Measurements from ENCODE around the gene KLRC3. TPM values are rescaled to one million over a fixed set of nuclear protein-coding genes. Genes with fewer than 3 reads are reported as not detected.

KLRC3 gene
- total RNA-seq, 1 donor from 2014 or later, result not detected

- intact Hi-C loops (cut with DNase I), result loop anchor here (10.0 kb wide), 2 partner anchors 211 to 809 kb away; partner anchors contain the start of gene SMIM10L1
- H3K36me3 ChIP-seq, result no peaks in the 10 kb centered on the region
- H3K4me1 ChIP-seq, result peaks cover 10% of the 10 kb centered on the region in 2 donors
- peak overlapping the region; percentile 77 to 87 for H3K4me3 ChIP-seq
- H3K9me3 ChIP-seq, result no peaks in the 10 kb centered on the region
- peak overlapping the region; percentile 88 to 90 for H3K27ac ChIP-seq
- no peaks in the 10 kb centered on the region for H3K27me3 ChIP-seq
- no peak for DNase-seq (ENCODE audit: low spot score in 2 of 2)
- no peak for TF ChIP-seq CTCF (IDR thresholded peaks at IDR 0.05)
Measured at GRCh38 chr12:10365696-10366405, 54.5 kb downstream of the KLRC3 start.

DNA sequence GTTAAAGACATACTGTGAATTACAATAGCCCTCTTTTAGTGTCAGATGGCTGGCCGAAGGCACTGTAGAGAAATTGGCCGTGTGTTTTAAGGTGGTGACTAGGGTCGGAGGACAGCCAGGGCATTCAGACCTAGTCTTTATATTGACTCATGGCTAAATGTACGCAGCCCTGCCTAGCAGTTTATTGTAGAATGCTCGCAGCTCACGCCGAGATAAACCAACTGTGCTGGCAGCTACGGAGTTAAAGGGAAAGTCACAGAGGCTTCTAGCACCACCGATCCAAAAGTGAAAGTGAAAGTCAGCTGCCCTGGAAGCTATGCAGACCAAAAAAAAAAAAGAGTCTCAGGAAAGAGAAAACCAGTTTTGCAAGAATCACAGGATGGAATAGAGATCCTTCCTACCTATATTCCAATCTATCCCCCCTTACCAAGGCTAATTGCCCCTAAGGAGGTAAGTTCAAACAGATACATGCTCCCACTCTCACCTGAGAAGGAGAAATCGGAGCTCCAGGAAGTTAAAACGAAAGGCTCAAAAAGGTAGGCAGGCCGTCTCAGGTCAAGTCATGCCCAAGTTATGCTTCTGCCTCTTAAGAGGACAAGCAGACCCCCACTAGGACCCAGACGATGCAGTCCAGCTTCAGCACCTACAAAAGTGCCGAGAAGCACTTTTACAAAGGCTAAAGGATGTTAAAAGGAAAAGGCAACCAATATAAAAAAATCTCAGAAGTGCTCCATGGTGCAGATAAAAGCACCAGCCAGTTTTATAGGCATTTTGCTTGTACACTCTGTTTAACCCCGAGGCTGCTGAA, 55.4 kb downstream of the KLRC3 start:
- peak in 1 of 2 donors; percentile 73 for DNase-seq (ENCODE audit: low spot score in 2 of 2)
- peak overlapping the region; percentile 88 to 90 for H3K27ac ChIP-seq
- H3K4me1 ChIP-seq, result peaks cover 10% of the 10 kb centered on the region in 2 donors
- peak overlapping the region; percentile 77 to 87 for H3K4me3 ChIP-seq
- no peaks in the 10 kb centered on the region for H3K36me3 ChIP-seq
- TF ChIP-seq CTCF (IDR thresholded peaks at IDR 0.05), result no peak
- H3K9me3 ChIP-seq, result no peaks in the 10 kb centered on the region
- intact Hi-C loops (cut with DNase I), result loop anchor here (1.0 to 10.0 kb wide), 4 partner anchors 153 to 810 kb away; partner anchors contain the start of genes GABARAPL1, MAGOHB and SMIM10L1
- no peaks in the 10 kb centered on the region for H3K27me3 ChIP-seq

DNA sequence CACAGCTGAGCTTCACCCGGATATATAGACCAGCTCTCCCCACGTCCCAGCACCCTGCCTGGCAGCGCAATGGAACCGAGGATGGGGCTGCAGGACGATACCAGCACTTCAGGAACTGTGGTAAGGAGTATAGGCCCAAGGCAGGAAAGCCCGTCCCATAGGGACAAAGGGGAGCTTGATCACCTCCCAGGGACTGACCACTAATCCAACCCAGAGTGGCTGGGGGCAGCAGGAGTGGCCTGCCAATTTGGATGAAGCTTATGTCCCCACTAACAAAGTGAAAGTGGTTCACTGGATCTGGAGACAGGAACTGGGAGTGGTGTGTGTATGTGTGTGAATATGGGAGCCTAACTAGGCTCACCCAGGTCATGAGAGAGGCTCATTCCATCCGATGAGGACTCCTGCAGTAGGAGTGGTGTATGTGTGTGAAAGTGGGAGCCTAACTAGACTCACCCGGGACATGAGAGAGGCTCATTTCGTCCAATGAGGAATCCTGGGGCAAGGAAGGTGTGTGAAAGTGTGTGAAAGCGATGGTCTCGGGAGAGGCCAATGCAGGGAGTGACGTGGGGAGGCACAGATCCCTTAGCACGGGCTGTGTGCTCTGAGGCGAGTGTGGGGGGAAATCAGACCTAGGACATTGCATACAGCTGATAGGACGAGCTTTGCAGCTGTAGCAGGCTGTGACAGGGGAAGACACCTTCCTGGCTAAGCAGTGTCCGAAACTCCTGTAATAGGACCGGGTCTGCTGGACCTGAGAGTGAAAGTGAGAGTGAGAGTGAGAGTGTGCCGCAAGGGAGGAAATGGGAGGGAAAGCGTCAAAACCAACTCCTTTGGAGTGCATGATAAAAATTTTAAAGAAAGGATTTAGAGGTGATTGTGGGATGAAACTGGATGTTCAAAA, 56.2 kb downstream of the KLRC3 start:
- TF ChIP-seq CTCF (IDR thresholded peaks at IDR 0.05), result no peak
- H3K27me3 ChIP-seq, result no peaks in the 10 kb centered on the region
- peak overlapping the region; percentile 77 to 87 for H3K4me3 ChIP-seq
- peak overlapping the region; percentile 88 to 90 for H3K27ac ChIP-seq
- peaks cover 10% of the 10 kb centered on the region in 2 donors for H3K4me1 ChIP-seq
- no peaks in the 10 kb centered on the region for H3K9me3 ChIP-seq
- no peak for DNase-seq (ENCODE audit: low spot score in 2 of 2)
- H3K36me3 ChIP-seq, result no peaks in the 10 kb centered on the region
- intact Hi-C loops (cut with DNase I), result loop anchor here (1.0 to 10.0 kb wide), 4 partner anchors 152 to 811 kb away; partner anchors contain the start of genes GABARAPL1, MAGOHB and SMIM10L1

DNA sequence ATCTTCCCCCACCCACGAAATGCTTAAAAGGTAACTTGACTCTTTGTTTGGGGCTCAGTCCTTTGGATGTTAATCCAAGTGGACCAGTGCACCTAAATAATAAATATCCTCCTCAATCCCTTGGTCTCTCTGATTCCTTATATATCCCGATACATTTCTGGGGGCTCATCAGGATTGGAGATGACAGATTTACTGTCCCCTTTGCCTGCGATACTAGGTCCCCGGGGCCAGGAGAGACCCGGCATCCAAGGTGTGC, 56.8 kb downstream of the KLRC3 start:
- Histone ChIP-seq H3K27me3 (no peaks in the 10 kb centered on the region), H3K27ac (peak overlapping the region; percentile 88 to 90), H3K4me1 (peaks cover 10% of the 10 kb centered on the region in 2 donors), H3K36me3 (no peaks in the 10 kb centered on the region), H3K9me3 (no peaks in the 10 kb centered on the region), H3K4me3 (peak overlapping the region; percentile 77 to 87)
- intact Hi-C loops (cut with DNase I), result loop anchor here (5.0 to 10.0 kb wide), 3 partner anchors 151 to 811 kb away; partner anchors contain the start of genes GABARAPL1 and SMIM10L1
- TF ChIP-seq CTCF (IDR thresholded peaks at IDR 0.05), result no peak
- DNase-seq (ENCODE audit: low spot score in 2 of 2), result no peak

Measured in ascending aorta (tissue), 2 donors.